K562 (cell line): ENCODE measurements around the gene NCOA3. TPM values are rescaled to one million over a fixed set of nuclear protein-coding genes. Genes with fewer than 3 reads are reported as not detected.
A peak's percentile ranks its signal among the peaks of the same experiment; 100 is the strongest.

ENCODE experiments used
- ATAC-seq: fragments of 200-7000 bp; cut with Tn5 transposase; 3 replicates; pipeline ENCODE4 v1.9.1; 2020; ENCODE audit warnings: moderate library complexity
- BruUV-seq: library from RNA; stranded (reverse); fragments of 400-500 nt; replicated peaks from 2 replicates; lab custom pipeline; 2021; lab: Mats Ljungman, UMichigan
- CTCF ChIA-PET: fragments of 300-600 bp; formaldehyde crosslinking; extraction: SDS; loops from one replicate; lab custom pipeline; 2021; ENCODE audit warnings: low intra/inter-chr PET ratio; lab: Yijun Ruan, JAX
- POLR2A ChIA-PET: fragments of 300-600, 350-650 bp; sonication (Branson Sonifier 250); formaldehyde crosslinking; extraction: SDS; loops from one replicate; lab custom pipeline; 2021; ENCODE audit warnings: antibody characterized with exemption, inconsistent platforms; lab: Yijun Ruan, JAX
- DNase-seq, 4 experiments: peaks; one replicate each; pipeline versions ENCODE4 v3.0.0 to v3.0.0-alpha.2; 2011 to 2018; ENCODE audit warnings: low spot score in 3 of 4, mixed read lengths in 3 of 4; ENCODE audit errors: extremely low read depth in 1 of 4
- FAIRE-seq: peaks from 2 replicates; lab custom pipeline; 2011; peaks lifted over from hg19 to GRCh38; lab: Jason Lieb, UNC
- H2AFZ ChIP-seq: 2 replicates; pipeline ENCODE4 v1.6.0; 2011; ENCODE audit warnings: low read depth, low read length, control low read depth, inconsistent platforms
- H3K27ac ChIP-seq: fragments of 200-600 bp; 3 replicates; pipeline ENCODE4 v1.8.0; 2011; ENCODE audit warnings: low read depth, mild to moderate bottlenecking, control low read depth, inconsistent platforms, low read length, moderate library complexity, mixed read lengths; ENCODE audit errors: extremely low read depth
- H3K27me3 ChIP-seq, 2 experiments: fragments of 300-600 bp in 1 of 2; 2 replicates in 1 of 2; 3 replicates in 1 of 2; pipeline versions ENCODE4 v1.6.0 to v1.8.0; 2011; ENCODE audit warnings: inconsistent platforms in 2 of 2, low read length in 2 of 2, mild to moderate bottlenecking in 1 of 2, mixed read lengths in 1 of 2, moderate library complexity in 1 of 2; ENCODE audit not compliant: control insufficient read depth in 2 of 2, insufficient read depth in 2 of 2
- H3K36me3 ChIP-seq: fragments of 300-600 bp; 3 replicates; pipeline ENCODE4 v1.8.0; 2011; ENCODE audit warnings: mild to moderate bottlenecking, low read length, inconsistent platforms; ENCODE audit not compliant: control insufficient read depth, insufficient read depth
- H3K4me1 ChIP-seq, 2 experiments: fragments of 200-600 bp in 1 of 2; replicated peaks in 1 of 2; 2 replicates in 1 of 2; 3 replicates in 1 of 2; pipeline versions ENCODE4 v1.5.1 to v1.8.0; 2011; ENCODE audit warnings: inconsistent platforms in 2 of 2, low read length in 2 of 2, mild to moderate bottlenecking in 1 of 2, mixed read lengths in 1 of 2, moderate library complexity in 1 of 2; ENCODE audit not compliant: control insufficient read depth in 2 of 2, insufficient read depth in 2 of 2
- H3K4me2 ChIP-seq: 2 replicates; pipeline ENCODE4 v1.6.1; 2011; ENCODE audit warnings: low read length, control low read depth, inconsistent platforms, mixed read lengths; ENCODE audit not compliant: insufficient read depth
- H3K4me3 ChIP-seq: fragments of 200-600 bp; sonication (generic), shearing (Covaris generic); 2 replicates; pipeline ENCODE4 v1.5.1; 2016; ENCODE audit warnings: control low read depth, inconsistent platforms
- H3K79me2 ChIP-seq: fragments of 200-600 bp; 3 replicates; pipeline ENCODE4 v1.8.0; 2011; ENCODE audit warnings: low read length, inconsistent platforms; ENCODE audit not compliant: control insufficient read depth, insufficient read depth
- H3K9ac ChIP-seq, 2 experiments: 2 replicates each; pipeline versions ENCODE4 v1.6.0 to v1.6.1; 2011; ENCODE audit warnings: low read depth in 2 of 2, low read length in 2 of 2, control low read depth in 1 of 2, inconsistent platforms in 1 of 2, mild to moderate bottlenecking in 1 of 2, mixed read lengths in 1 of 2; ENCODE audit not compliant: insufficient read depth in 1 of 2
- H3K9me1 ChIP-seq: one replicate; pipeline ENCODE4 v1.6.0; 2011; ENCODE audit warnings: inconsistent platforms, mild to moderate bottlenecking, low read length, moderate library complexity; ENCODE audit not compliant: control insufficient read depth, insufficient read depth
- H3K9me3 ChIP-seq: replicated peaks from 2 replicates; pipeline ENCODE4 v1.5.1; 2011; ENCODE audit warnings: low read depth, low read length, inconsistent platforms; ENCODE audit not compliant: control insufficient read depth, insufficient read depth
- H4K20me1 ChIP-seq: replicated peaks from 2 replicates; pipeline ENCODE4 v1.6.1; 2011; ENCODE audit warnings: low read length, inconsistent platforms, mixed read lengths; ENCODE audit not compliant: control insufficient read depth, insufficient read depth
- FOXO4 ChIP-seq: fragments of 450-650 bp; formaldehyde crosslinking; IDR thresholded peaks from 2 replicates; pipeline ENCODE4 v1.4.0; 2020; ENCODE audit warnings: mild to moderate bottlenecking, moderate library complexity
- MTA3 ChIP-seq: fragments of 450-650 bp; formaldehyde crosslinking; IDR thresholded peaks from 2 replicates; pipeline ENCODE4 v1.6.1; 2017; ENCODE audit warnings: mild to moderate bottlenecking, borderline replicate concordance
- RBM25 ChIP-seq: fragments of 200-400 bp; formaldehyde crosslinking; IDR thresholded peaks from 2 replicates; pipeline ENCODE4 v1.6.1; 2018; ENCODE audit warnings: low read length, low read depth, moderate library complexity; ENCODE audit not compliant: severe bottlenecking
- WHSC1 ChIP-seq: IDR thresholded peaks from one replicate; pipeline ENCODE4 v1.6.1; 2012; ENCODE audit warnings: low read length, control low read depth, inconsistent platforms
- ZBED1 ChIP-seq: IDR thresholded peaks from 2 replicates; pipeline ENCODE4 v1.6.1; 2014
- ZNF165 ChIP-seq: fragments of 250-450 bp; sonication (Bioruptor Pico); IDR thresholded peaks from 2 replicates; pipeline ENCODE4 v1.4.0; 2020; ENCODE audit warnings: borderline replicate concordance
- ZNF175 ChIP-seq: fragments of 200-800 bp; sonication (Bioruptor generic); IDR thresholded peaks from 2 replicates; pipeline ENCODE4 v1.6.1; 2016; ENCODE audit warnings: low read depth, mild to moderate bottlenecking, missing genetic modification characterization, missing compliant biosample characterization
- ZNF696 ChIP-seq: fragments of 250-450 bp; sonication (Bioruptor Pico); conservative IDR thresholded peaks from 2 replicates; pipeline ENCODE4 v1.4.0; 2020; ENCODE audit warnings: mild to moderate bottlenecking, moderate library complexity
- WGBS: fragments of 100-300 bp; shearing (Covaris generic); methylation state at CpG from one replicate; pipeline ENCODE4 v1.1.6; 2016; ENCODE audit warnings: low coverage, mixed read lengths; ENCODE audit not compliant: insufficient coverage; ENCODE audit errors: missing lambda C conversion rate; 5-methylcytosine and 5-hydroxymethylcytosine counted together
- in situ Hi-C: fragments of 300-500 bp; cut with MboI; formaldehyde crosslinking; loops from 4 replicates; pipeline ENCODE4 v1.15.0; 2018; ENCODE audit warnings: inconsistent platforms, mixed read lengths
- intact Hi-C: fragments of 100-400 bp; cut with micrococcal nuclease; formaldehyde crosslinking; loops from 2 replicates; pipeline ENCODE4 v1.14.2; 2022
- polyA plus RNA-seq, 8 experiments: library from polyadenylated mRNA; depleted of rRNA in 4 of 8; stranded (reverse) in 5 of 8; unstranded in 3 of 8; fragments of >200 nt; fragmentation: Nextera tagmentation in 2 of 8; fragmentation: Illumina TruSeq in 1 of 8; extraction: Ambion mirVana in 2 of 8; extraction: Trizol in 1 of 8; gene quantifications; 2 replicates each; pipeline versions ENCODE4 v1.2.1 to v1.2.3, GENCODE V29; 2011 to 2014; ENCODE audit warnings: inconsistent platforms in 1 of 8, missing spikeins in 1 of 8
- total RNA-seq, 7 experiments: library from RNA; depleted of rRNA in 6 of 7; stranded (reverse); fragments of >200 nt in 6 of 7; fragmentation: Illumina TruSeq in 2 of 7; extraction: Trizol in 2 of 7; gene quantifications; 2 replicates each; pipeline versions ENCODE4 v1.2.1 to v1.2.3, GENCODE V29; 2011 to 2021; ENCODE audit warnings: low replicate concordance in 1 of 7
- TF ChIP-seq, protein P1 (sequence below), 3 experiments: fragments of 200-800 bp in 1 of 3; fragments of 250-450 bp in 1 of 3; fragments of 450-650 bp in 1 of 3; sonication (Bioruptor Pico) in 1 of 3; sonication (Bioruptor generic) in 1 of 3; formaldehyde crosslinking in 1 of 3; IDR thresholded peaks; 2 replicates each; pipeline versions ENCODE4 v1.6.1 to v1.8.0; 2016 to 2022; ENCODE audit warnings: mild to moderate bottlenecking in 2 of 3, missing genetic modification characterization in 2 of 3, missing compliant biosample characterization in 1 of 3, moderate library complexity in 1 of 3

Gene NCOA3
- total and polyA plus RNA-seq, 9 of the 15 experiments (the other 6 are each of a cell fraction or from before 2014, with no cell fraction given), result 3.2 to 24.3 (median 14.4) TPM

DNA sequence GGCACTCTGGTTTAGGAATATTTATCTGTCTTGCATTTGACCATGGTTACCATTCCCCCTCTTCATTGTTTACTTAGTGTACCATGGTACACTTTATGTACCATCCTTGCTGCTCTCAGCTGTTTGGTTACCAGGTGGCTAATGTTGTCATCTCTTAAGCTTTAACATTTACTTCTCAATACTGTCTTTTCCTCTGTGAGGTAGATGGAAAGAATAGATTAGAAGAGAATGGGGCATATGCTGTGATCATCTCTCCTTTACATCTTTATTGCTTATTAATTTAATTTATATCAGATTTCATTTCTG lies 109.2 kb downstream of the NCOA3 start:
- Histone ChIP-seq H3K36me3 (peaks cover 4% of the 10 kb centered on the region; the same call in 1 of the 3 replicates), H3K27me3 (no peaks in the 10 kb centered on the region), H3K9ac (no peak overlapping the region), H3K4me3 (no peak overlapping the region), H3K27ac (peak overlapping the region; percentile 66; the same call in 2 of the 3 replicates), H3K9me3 (no peaks in the 10 kb centered on the region), H2AFZ (no peak overlapping the region), H3K4me1 (peaks cover 6 to 58% of the 10 kb centered on the region in 2 experiments), H3K4me2 (peak overlapping the region; percentile 11; the same call in 1 of the 2 replicates), H3K9me1 (peaks cover 1% of the 10 kb centered on the region), H3K79me2 (peaks cover 62% of the 10 kb centered on the region), H4K20me1 (no peaks in the 10 kb centered on the region)
- FAIRE-seq, result no peak
- BruUV-seq, result no TSS peak
- ATAC-seq, result no peak
- in situ Hi-C loops, result no loop called here
- ChIA-PET POLR2A (interaction anchor here (0.9 kb wide), 1 partner anchor 148 kb away, joined by 3 read pairs; no protein-coding TSS in a partner anchor), CTCF (no interaction called here)
- TF ChIP-seq ZBED1, result no peak
- TF ChIP-seq MTA3, result no peak
- 0 out of 2 replicates have a peak, but pooled peaks have one; percentile 50 for TF ChIP-seq ZNF175 (CRISPR knock-in tag)
- no peak for TF ChIP-seq WHSC1
- TF ChIP-seq FOXO4, result no peak
- no peak for DNase-seq
- intact Hi-C loops, result no loop called here

DNA sequence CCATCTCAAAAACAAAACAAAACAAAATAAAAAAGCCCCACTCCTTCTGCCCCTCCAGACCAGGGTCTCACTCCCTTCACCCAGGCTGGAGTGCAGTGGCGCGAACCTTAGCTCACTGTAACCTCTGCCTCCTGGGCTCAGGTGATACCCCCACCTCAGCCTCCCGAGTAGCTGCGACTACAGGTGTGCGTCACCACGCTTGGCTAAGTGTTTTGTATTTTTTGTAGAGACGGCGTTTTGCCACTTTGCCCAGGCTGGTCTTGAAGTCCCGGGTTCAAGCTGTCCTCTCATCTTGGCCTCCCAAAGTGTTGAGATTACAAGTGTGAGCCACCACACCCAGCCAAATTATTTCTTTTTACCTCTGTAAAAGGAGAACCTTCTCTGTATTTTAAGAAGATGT lies 110.1 kb downstream of the NCOA3 start:
- Histone ChIP-seq H3K27ac (no peak overlapping the region), H3K36me3 (no peaks in the 10 kb centered on the region), H4K20me1 (no peaks in the 10 kb centered on the region), H3K4me3 (no peak overlapping the region), H2AFZ (no peak overlapping the region), H3K9me1 (no peaks in the 10 kb centered on the region), H3K27me3 (no peaks in the 10 kb centered on the region), H3K79me2 (peaks cover 57% of the 10 kb centered on the region), H3K4me1 (peaks cover 6 to 49% of the 10 kb centered on the region in 2 experiments; a peak in 4 of 5 replicates), H3K9ac (no peak overlapping the region), H3K4me2 (no peak overlapping the region), H3K9me3 (no peaks in the 10 kb centered on the region)
- intact Hi-C loops (no loop called here), in situ Hi-C loops (no loop called here)
- CTCF ChIA-PET, result no interaction called here
- POLR2A ChIA-PET, result interaction anchor here (0.7 to 1.0 kb wide), 3 partner anchors 42 to 420 kb away, joined by 3 to 4 read pairs (median 3); no protein-coding TSS in a partner anchor
- BruUV-seq, result no TSS peak
- DNase-seq (no peak), ATAC-seq (no peak), FAIRE-seq (no peak)
- whole genome bisulfite sequencing, result 91% methylated on average over 8 of the region's 9 CpGs
- TF ChIP-seq RBM25 (peak; percentile 5), ZNF165 (CRISPR knock-in tag) (no peak), ZNF696 (CRISPR knock-in tag) (no peak)
- TF ChIP-seq, protein P1, sequence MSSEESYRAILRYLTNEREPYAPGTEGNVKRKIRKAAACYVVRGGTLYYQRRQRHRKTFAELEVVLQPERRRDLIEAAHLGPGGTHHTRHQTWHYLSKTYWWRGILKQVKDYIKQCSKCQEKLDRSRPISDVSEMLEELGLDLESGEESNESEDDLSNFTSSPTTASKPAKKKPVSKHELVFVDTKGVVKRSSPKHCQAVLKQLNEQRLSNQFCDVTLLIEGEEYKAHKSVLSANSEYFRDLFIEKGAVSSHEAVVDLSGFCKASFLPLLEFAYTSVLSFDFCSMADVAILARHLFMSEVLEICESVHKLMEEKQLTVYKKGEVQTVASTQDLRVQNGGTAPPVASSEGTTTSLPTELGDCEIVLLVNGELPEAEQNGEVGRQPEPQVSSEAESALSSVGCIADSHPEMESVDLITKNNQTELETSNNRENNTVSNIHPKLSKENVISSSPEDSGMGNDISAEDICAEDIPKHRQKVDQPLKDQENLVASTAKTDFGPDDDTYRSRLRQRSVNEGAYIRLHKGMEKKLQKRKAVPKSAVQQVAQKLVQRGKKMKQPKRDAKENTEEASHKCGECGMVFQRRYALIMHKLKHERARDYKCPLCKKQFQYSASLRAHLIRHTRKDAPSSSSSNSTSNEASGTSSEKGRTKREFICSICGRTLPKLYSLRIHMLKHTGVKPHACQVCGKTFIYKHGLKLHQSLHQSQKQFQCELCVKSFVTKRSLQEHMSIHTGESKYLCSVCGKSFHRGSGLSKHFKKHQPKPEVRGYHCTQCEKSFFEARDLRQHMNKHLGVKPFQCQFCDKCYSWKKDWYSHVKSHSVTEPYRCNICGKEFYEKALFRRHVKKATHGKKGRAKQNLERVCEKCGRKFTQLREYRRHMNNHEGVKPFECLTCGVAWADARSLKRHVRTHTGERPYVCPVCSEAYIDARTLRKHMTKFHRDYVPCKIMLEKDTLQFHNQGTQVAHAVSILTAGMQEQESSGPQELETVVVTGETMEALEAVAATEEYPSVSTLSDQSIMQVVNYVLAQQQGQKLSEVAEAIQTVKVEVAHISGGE (CRISPR knock-in tag; IDR thresholded peaks at IDR 0.05), result peak in 1 of 3 experiments; percentile 72; a peak in 1 of 6 replicates
